HG03045 (cell line): ENCODE data around the gene ENTPD2.

Experiments used
- ATAC-seq: cut with Tn5 transposase; IDR thresholded peaks from one replicate; pipeline ENCODE4 v1.9.1; 2021; ENCODE audit warnings: mild to moderate bottlenecking, moderate library complexity; ENCODE audit not compliant: unreplicated experiment

Gene ENTPD2

DNA sequence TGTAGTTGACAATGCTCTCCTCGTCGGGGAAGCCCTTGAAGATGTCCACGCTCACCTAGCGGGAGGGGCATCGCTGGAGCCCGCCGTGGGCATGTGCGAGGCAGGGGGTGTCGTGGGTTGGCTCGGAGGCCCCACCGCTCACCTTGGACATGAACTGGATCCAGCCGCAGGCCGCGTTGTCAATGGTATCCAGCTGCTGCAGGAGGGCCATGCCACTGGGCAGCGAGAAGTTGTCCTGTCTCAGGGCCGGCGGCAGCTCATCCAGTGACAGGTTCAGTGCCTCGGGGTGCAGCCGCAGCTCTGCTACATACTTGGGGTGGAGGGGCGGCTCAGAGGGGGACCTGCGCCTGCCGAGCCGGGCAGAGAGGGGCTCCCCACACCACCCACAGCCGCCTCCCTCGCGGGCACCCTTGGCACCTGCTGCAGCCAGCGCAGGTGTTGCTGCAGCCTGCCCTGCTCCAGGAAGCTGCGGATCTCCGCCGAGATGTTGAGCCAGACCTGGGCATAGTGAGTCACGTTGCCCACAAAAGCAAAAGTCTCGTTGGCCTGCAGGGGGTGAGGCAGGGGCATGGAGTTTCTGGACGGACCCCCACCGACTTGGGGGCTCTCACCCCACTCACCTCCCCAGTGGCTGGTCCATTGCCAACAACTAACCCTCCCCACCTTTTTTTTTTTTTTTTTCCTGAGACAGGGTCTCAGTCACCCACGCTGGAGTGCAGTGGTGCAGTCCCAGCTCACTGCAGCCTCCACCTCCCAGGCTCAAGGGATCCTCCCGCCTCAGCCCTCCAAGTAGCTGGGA is 34.9 kb downstream of the ENTPD2 start:
- ATAC-seq = no peak

DNA sequence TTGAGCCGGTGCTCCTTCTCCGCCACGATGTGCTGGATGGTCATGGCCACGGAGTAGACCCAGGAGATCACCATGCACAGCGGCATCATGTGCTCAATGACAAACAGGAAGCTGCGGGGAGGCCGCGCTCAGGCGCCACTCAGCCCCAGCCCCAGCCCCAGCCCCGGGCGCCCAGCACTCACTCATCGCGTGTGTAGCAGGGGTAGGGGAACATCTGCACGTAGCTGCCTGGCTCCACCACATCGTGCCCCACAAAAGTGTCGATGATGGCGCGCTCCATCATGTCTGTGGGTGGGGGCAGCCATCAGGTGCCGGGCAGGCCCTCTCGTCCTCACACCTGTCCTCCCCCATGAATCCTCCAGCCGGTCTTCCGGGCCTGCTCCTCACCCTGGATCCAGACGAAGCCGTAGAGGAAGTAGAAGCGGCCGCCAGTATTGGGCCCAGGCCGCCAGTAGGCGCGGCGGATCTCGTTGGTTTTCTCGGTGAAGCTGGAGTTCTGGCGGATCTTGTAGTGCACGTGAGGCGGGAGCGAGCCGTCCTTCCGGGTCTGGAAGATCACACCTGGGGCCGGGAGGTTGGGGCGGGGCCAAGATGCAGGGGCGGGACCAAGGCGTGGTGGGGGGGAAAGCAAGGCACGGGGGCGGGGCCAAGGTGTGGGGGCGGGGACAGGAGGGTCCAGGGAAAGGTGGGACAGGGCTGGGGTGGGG is 35.9 kb downstream of the ENTPD2 start:
- ATAC-seq = no peak

DNA sequence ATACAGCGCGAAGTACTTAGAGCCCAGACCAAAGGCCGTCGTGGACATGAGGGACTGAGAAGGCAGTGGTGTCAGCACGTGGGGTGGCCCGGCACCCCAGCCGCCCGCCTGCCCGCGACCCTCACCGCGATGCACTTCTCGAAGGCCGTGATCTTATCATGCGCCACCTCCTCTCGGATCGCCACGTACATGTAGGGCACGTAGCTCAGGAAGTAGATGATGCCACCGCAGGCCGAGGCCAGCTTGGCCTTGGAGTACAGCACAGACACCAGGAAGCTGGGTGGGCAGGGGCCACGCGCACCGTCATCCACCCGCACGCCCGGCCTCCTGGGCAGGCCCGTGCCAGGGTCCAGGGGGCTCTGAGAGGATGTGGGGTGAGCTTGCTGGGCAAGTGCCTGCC is 36.8 kb downstream of the ENTPD2 start:
- ATAC-seq = no peak

DNA sequence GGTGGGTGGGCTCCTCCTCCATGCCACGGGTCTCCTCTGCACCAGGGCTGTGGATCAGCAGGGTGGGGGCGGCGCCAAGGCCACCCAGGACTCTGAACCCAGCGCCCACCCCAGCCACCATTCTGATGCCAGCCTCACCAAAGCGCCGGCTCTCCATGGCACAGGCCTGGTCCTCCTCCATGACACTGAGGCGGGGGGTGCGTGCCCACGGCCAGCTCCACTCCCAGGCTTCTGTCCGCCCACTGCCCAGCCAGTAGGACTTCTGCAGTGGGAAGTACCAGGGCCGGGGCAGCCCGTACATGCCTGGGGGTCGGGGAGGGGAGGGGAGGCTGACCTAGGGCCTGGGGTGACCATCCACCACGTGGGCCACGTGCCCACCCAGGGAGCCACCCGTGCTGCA is 37.4 kb downstream of the ENTPD2 start:
- no peak for ATAC-seq

DNA sequence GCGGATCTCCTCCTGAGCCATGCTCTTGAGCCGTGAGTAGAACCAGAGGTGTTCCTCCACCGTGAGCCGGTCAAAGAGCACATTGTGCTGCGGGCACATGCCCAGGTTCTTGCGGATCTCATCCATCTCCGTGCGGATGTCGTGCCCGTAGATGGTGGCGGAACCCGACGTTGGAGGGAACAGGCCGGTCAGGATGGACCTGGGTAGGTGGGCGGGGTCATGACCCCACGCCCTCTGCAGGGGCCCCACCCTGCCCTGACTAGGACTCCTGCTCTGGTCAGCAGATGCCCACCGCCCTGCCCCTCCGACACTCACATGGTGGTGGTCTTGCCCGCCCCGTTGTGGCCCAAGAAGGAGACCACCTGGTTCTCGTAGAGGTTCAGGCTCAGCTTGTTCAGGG is 37.9 kb downstream of the ENTPD2 start:
- ATAC-seq = no peak

DNA sequence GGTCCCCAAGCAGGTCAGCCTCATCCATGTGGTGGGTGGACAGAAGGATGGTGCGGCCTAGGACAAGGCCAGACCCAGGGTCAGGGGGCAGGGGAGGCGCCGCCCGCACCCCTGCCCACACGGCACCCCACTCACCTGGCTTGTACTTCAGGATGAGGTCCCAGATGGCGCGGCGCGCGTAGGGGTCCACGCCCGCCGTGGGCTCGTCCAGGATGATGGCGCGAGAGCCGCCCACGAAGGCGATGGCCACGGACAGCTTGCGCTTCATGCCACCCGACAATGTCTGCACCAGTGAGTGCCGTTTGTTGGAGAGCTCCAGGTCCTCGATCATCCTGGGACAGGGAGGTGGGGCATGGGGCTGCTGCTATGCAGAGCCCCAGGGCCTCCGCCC is 38.3 kb downstream of the ENTPD2 start:
- ATAC-seq = no peak

DNA sequence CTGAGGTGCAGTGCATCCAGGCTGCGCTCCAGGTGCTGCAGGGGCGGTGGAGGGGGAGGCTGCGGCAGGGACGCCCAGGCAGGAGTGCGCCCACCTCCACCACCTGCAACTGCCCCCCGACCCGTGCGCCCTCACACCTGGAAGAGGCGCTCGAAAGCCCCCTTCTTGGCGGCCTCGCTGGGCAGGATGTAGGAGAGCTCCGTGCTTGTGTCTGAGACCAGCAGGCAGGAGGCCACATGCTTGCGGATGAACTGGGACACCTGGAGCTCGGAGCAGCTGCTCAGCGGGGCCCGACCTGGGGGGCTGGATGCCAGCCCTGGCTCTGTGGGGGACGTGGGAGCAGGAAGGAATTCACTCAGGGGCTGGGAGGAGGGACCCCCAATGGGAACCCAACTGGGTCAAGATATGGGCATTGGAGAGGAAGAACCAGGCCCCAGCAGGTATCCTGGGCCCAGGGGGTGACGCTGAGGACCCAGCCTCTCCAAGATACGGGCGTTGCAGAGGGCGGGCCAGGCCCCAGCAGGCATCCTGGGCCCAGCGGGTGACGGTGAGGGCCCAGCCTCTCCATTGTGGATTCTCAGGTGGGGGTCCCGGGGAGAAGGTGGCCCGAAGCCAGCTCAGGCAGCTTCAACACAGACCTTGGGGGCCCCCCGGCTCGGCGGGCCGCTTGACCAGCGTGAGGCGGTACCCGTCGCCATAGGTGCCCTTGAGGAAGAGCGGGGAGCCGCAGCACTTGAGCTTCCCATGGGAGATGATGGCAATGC is 38.9 kb downstream of the ENTPD2 start:
- no peak for ATAC-seq

DNA sequence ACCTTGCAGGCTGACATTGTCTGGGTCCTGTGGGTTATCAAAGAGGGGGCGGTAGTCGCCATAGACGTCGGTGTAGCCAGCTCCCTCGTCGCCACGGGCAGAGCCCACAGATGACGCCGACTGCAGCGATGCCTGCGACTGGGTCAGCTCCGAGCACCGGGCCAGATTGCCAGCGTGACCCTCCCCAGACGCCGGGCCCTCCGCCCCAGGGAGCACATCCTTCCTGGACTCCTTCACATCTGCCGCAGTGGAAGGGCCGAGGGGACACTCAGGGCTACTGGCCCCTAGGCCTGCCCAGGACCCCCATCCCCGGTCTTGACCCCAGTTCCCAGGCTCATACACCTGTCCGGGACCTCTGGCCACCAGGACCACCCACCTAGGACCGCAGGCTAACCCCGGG is 39.7 kb downstream of the ENTPD2 start:
- ATAC-seq = no peak

DNA sequence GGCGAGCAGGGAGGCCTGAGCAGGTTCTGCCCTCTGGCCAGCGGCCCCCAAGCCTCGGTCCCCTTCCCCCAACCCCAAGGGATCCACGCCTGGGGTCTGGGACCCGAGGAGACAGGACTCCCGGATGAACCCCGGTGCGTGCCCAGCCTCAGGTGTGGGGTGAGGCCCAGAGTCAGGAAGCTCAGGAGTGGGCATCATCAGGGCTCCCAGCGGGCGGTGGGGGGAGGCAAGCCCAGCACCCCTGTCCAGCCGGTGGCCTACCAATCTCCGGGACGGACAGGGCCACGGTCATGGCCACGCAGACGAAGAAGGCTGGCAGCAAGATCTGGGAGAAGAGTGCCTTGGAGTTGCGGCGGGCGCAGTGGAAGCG is 40.3 kb downstream of the ENTPD2 start:
- no peak for ATAC-seq

DNA sequence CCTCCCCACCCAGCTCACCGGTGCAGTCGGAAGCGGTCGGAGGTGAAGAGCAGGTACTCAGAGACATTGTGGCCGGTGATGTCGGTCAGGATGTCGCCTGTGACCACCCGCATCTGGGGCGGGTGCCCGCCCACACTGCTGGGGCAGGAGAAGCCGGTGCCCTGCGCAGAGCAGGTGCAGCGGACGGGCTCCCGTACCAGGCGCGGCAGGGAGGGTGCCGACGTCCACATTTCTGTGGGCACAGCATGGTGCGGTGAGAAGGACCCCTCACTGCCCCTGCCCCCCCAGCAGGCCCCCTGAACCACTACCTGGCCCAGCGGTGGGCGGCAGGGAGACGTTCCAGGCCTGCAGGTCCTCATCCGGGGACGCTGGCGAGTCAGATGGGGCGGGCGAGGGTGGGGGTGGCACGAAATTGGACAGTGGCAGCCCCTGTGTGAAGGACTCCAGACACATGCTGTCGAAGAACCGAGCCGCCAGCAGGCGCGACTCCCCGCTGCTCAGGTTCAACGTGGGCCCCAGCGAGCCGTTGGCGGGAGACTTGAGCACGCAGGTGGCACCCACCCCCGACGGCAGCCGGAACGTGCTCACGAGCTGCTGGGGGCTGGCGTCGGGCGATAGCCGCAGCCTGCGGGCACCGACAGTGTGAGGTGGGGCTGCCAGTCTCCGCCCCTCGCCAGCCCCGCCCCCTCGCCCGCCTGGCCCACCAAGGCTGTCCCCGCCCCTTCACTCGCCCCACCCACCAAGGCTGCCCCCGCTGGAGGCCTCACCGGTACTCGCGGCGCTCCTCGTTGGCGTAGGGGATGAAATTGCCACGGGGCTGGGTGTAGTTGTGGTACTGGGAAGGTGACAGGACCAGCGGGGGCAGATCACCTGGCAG is 40.9 kb downstream of the ENTPD2 start:
- no peak for ATAC-seq

DNA sequence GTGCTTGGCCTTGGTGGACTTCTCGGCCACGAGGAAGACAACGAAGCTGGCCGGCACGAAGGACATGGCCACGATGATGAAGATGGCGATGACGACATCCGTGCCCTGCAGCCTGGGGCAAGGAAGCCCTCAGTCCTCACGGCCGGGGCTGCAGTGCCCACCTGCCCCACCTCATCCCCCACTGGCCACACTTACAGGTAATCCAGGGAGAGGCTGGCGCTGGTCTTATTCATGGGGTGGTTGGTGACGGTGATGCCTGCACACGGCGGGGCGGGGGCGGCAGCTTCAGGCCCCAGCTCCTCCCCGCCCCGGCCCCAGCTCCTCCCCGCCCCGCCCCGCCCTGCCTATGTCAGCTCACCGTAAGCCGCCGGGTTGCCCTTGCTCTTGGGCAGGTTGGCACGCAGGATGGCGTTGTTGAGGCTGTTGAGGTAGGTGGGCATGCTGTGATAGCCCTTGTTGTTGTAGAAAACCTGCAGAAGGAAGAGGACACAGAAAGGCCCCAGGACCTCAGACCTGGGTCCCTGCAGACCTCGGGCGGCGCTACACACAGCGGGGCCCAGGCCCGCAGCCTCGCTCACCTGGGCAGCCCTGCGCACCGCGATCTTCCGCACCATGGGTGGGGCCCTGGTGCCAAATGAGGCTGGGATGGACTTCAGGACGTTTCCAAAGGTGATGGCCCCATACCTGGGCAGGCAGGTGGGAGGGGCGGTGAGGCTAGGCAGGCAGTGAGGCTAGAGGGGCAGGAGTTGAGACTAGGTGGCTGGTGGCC is 41.8 kb downstream of the ENTPD2 start:
- ATAC-seq = no peak

DNA sequence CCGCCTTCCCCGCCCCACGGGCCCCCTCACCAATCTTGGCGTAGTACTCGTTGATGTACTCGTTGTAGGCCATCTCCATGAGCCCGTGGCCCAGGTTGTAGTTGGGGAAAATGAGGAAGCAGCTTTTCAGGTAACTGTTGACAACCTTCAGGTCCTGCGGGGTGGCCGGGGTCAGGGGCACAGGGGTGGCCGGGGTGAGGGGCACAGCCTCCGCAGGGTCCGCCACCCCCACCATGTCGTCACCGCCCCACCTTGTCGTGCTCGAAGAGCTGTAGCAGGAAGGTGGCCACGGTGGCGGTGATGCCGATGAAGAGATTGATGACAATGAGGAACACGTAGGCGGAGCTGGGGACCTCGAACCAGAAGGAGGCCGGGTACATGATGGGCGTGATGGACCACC is 42.7 kb downstream of the ENTPD2 start:
- ATAC-seq = no peak

DNA sequence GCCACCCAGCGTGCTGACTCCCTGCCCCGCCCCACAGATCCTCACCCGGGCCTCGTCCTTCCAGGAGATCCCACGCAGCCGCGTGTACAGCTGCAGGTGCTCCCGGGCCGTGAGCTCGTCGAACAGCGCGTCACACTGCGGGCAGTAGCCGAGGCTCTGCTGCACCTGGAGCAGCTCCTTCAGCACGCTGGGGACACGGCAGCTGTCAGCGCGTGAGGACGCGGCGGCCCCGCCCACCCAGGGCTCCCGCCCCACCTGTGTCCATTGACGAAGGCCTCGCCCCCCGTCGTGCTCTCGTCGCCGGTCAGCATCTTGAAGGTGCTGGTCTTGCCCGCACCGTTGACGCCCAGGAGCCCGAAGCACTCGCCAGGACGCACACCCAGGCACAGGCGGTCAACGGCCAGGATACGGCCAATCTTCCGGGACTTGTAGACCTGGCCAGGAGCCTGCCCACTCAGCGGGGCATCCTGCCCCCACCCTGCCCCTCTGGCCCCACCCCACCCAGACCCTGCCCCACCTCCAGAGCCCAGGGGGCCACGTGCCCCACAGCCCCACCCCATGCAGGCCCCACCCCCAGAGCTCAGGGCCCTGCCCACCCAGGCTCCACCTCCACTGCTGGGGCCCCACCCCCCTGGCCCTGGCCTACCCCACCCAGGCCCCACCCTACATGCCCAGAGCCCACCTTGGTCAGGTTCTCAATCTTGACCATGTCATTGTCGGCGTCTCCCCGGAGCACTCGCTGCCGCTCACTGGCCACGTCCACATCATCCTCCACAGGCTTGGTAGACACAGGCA is 43.7 kb downstream of the ENTPD2 start:
- no peak for ATAC-seq

DNA sequence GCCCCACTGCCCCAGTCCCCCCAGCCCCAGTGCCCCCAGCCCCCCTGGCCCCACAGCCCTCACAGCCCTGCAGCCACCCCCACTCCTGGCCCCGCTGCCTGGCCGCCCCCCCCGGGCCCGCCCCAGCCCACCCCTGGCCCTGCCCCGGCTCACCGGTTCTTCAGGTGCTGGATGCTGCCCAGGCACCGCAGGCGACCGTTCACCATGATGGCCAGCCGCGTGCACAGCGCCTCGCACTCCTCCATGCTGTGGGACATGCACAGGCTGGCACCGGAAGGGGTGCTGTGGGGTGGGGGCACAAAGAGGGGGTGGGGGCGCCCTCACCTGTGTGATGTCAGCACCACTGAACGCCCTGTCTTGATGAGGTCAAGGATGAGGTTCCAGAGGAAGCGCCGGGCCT is 44.6 kb downstream of the ENTPD2 start:
- no peak for ATAC-seq

DNA sequence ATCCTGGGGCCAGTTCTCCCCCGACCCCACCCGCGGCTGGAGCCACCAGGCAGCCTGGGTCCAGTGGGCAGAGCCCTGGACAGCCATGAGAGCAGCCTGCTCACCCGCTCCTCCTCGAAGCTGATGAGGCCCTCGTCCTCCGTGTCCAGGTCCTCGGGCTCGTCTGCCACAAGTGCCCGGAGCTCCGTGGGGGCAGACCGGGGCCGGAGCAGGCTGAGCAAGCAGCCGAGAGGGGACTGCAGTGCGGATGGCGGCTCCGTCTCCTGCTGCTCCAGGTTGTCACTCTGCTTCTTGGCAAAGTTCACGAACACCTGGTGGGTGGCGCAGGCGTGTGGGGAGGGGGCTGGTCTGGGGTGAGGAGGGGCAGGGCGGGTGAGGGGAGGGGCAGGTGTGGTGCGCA is 45.5 kb downstream of the ENTPD2 start:
- ATAC-seq = no peak

DNA sequence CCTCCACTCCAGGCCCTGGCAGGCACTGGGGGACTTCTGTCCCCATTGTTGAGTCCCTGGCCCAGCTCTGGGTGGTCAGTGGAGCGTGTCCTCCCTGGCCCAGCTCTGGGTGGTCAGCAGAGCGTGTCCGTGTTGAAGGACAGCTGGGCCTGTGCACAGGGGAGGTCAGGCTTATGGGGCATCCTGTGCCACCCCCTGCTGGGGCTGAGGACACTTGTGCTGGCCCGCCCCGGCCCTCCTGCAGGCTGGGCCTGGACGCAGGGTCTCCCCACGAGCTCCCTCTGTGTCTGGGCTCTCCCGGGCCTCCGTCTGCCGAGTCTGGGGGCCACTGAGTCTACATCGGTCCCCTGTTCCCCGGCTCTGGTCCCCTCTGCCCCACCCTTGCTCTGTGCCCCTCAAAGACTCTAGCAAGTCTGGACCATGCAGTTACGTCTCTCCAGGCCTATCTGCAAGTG is 46.0 kb downstream of the ENTPD2 start:
- ATAC-seq = no peak

DNA sequence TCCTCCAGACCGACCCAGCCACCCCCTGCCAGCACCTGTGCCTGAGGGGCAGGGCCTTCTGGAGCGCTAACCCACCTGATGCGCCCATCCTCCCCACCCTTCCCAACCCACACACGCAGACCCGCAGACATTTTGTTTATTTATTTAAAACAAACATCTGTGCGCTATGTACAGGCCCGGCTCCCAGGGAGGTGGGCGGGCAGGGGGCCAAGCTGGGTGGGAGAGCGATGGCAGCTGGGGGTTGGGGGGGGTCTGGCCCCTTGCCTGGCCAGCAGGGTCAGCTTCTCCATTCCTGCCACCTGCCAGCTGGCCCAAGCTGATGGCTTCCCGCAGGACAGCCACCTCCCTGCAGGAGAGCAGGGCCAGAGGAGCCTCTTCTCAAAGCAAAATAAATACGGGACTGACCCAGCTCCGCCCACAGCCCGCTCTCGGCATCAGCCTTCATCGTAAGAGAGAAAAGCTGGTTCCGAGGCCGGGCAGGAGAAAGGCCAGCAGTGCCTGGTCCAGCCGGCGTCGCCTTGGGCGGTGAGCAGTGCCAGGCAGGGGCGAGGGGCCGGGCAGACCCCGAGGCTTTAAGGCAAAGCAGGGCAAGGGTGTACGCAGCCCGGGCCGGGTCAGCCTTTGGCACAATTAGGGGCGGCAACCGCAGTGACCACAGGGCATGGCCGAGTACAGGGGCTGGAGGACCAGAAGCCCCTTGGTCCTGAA is 46.6 kb downstream of the ENTPD2 start:
- ATAC-seq = no peak

DNA sequence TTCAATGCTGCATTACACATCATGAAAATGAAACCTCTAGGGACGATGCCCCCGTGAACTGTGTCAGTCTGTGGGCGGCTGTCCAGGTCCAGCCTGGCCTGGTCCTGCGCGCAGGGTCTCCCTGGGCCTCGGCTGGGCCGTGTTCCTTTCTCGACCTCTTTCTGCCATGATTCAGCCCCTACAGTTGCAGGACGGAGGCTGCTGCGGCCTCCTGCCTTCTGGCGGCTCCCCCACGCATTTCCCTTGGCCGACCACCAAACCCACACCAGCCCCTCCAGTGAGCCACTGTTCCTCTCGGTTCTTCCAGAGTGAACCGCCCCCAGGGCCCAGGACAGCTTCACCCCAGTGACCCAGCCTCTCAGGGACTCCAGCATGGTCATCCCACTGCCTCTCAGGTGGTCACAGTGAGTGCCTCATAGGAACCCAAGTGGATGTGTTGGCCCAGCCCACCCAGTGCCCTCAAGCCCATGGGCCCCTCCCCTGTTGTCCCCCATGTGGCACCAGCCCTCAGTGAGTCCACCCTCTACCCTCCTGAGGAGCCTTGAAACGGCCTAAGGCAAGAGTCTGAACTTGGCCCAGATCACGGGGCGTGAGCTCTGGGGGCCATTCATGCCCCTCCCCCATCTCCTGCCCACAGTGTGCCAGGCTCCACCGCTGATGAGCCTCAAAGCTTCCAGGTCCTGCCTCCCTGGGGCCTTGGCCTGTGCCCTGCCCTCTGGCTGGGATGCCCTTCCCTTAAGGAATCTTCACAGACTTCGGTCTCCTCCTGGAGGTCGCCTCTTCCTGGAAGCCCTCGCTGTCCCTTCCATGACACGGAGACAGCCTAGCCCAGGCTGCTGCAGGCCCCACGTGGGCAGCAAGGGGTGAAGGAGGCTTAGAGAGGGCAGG is 47.5 kb downstream of the ENTPD2 start:
- no peak for ATAC-seq
